GM20431 (cell line): ENCODE results near the gene ACSM3.
"Not testable (repeated sequence)": the region's sequence is repeated elsewhere in the genome, so short reads cannot be mapped to it uniquely, and the experiment has no call there.

Source experiments
- in situ Hi-C: fragments of 300-500 bp; cut with MseI, MboI; formaldehyde crosslinking; loops from one replicate; pipeline ENCODE4 v1.15.0; 2020; ENCODE audit warnings: low sequenced_read_pairs; ENCODE audit not compliant: unreplicated experiment

Gene ACSM3

GRCh38 chr16:20763461-20764232 lies at the start of gene ACSM3:
ACSM3 (plus strand) TSS chr16:20764014; CDS start chr16:20770035, 6,021 bp downstream.
- in situ Hi-C loops: no loop called here

- in situ Hi-C loops: not testable (repeated sequence)
Observed at GRCh38 chr16:20717718-20718117, 46.1 kb upstream of the ACSM3 start.

GRCh38 chr16:20720251-20720650 lies 43.6 kb upstream of the ACSM3 start:
- in situ Hi-C loops: no loop called here

- in situ Hi-C loops: no loop called here
Observed at GRCh38 chr16:20726661-20727060, 37.2 kb upstream of the ACSM3 start.

- in situ Hi-C loops: no loop called here
Observed at GRCh38 chr16:20727181-20727580, 36.6 kb upstream of the ACSM3 start.

GRCh38 chr16:20729141-20729540 lies 34.7 kb upstream of the ACSM3 start:
- in situ Hi-C loops: no loop called here

GRCh38 chr16:20734056-20734455 lies 29.8 kb upstream of the ACSM3 start:
- in situ Hi-C loops: no loop called here

- in situ Hi-C loops: no loop called here
Observed at GRCh38 chr16:20734782-20735181, 29.0 kb upstream of the ACSM3 start.

GRCh38 chr16:20735490-20735889 lies 28.3 kb upstream of the ACSM3 start:
- in situ Hi-C loops: no loop called here

GRCh38 chr16:20740007-20740883 lies 23.6 kb upstream of the ACSM3 start:
- in situ Hi-C loops: no loop called here

GRCh38 chr16:20740901-20741521 lies 22.8 kb upstream of the ACSM3 start:
- in situ Hi-C loops: no loop called here

GRCh38 chr16:20741554-20742285 lies 22.1 kb upstream of the ACSM3 start, which contains the start of gene THUMPD1:
THUMPD1 (minus strand) TSS chr16:20741818; CDS start chr16:20741739, 79 bp downstream.
- in situ Hi-C loops: no loop called here

- in situ Hi-C loops: no loop called here
Observed at GRCh38 chr16:20743591-20743990, 20.2 kb upstream of the ACSM3 start.

GRCh38 chr16:20744922-20745440 lies 18.8 kb upstream of the ACSM3 start:
- in situ Hi-C loops: no loop called here

GRCh38 chr16:20746461-20746860 lies 17.4 kb upstream of the ACSM3 start:
- in situ Hi-C loops: no loop called here

- in situ Hi-C loops: no loop called here
Observed at GRCh38 chr16:20747030-20747816, 16.6 kb upstream of the ACSM3 start.

- in situ Hi-C loops: no loop called here
Observed at GRCh38 chr16:20749474-20749873, 14.3 kb upstream of the ACSM3 start.

GRCh38 chr16:20750558-20750957 lies 13.3 kb upstream of the ACSM3 start:
- in situ Hi-C loops: no loop called here

GRCh38 chr16:20753727-20754126 lies 10.1 kb upstream of the ACSM3 start:
- in situ Hi-C loops: no loop called here
